Endothelial cell (in vitro differentiated cells): ENCODE measurements around the gene ALOX5AP. TPM values are rescaled to one million over a fixed set of nuclear protein-coding genes. Genes with fewer than 3 reads are reported as not detected.

Experiments
- DNase-seq: peaks from one replicate; pipeline ENCODE4 v3.0.0; 2021; ENCODE audit warnings: low spot score
- H3K27ac Mint-ChIP-seq: one replicate; pipeline ENCODE4 v1.8.0; 2021; ENCODE audit warnings: mixed read lengths, inconsistent platforms; ENCODE audit not compliant: unreplicated experiment
- H3K27me3 Mint-ChIP-seq: one replicate; pipeline ENCODE4 v1.8.0; 2021; ENCODE audit warnings: mild to moderate bottlenecking, moderate library complexity, mixed read lengths, inconsistent platforms; ENCODE audit not compliant: unreplicated experiment
- H3K36me3 Mint-ChIP-seq: one replicate; pipeline ENCODE4 v1.8.0; 2021; ENCODE audit warnings: mild to moderate bottlenecking, low read depth, mixed read lengths, inconsistent platforms; ENCODE audit not compliant: unreplicated experiment
- H3K4me1 Mint-ChIP-seq: one replicate; pipeline ENCODE4 v1.8.0; 2021; ENCODE audit warnings: mild to moderate bottlenecking, mixed read lengths, inconsistent platforms; ENCODE audit not compliant: unreplicated experiment
- H3K4me3 Mint-ChIP-seq: one replicate; pipeline ENCODE4 v1.8.0; 2021; ENCODE audit warnings: mild to moderate bottlenecking, mixed read lengths, inconsistent platforms; ENCODE audit not compliant: unreplicated experiment
- H3K9me3 Mint-ChIP-seq: one replicate; pipeline ENCODE4 v1.8.0; 2021; ENCODE audit warnings: mixed read lengths, inconsistent platforms; ENCODE audit not compliant: unreplicated experiment
- CTCF ChIP-seq: fragments of 200-600 bp; sonication (generic); IDR thresholded peaks from one replicate; pipeline ENCODE4 v1.5.0; 2021; ENCODE audit warnings: antibody characterized with exemption; ENCODE audit not compliant: unreplicated experiment
- total RNA-seq: library from RNA; stranded (reverse); fragmentation: NEBNext Ultra II Directional; extraction: Animal tissue kit (Norgen Biotek cat#: 25700); gene quantifications from one replicate; pipeline ENCODE4 v1.2.1, GENCODE V29; 2021; ENCODE audit not compliant: unreplicated experiment

The ALOX5AP gene
- total RNA-seq, 1 donor from 2014 or later: 1.9 TPM

GRCh38 chr13:30770929-30771328 lies 35.6 kb downstream of the ALOX5AP start:
- Mint-ChIP-seq H3K27me3 (peaks cover 3% of the 10 kb centered on the region), H3K9me3 (no peaks in the 10 kb centered on the region), H3K4me1 (peaks cover 9% of the 10 kb centered on the region), H3K36me3 (no peaks in the 10 kb centered on the region), H3K4me3 (no peak overlapping the region), H3K27ac (no peak overlapping the region)
- DNase-seq: no peak
- no peak for TF ChIP-seq CTCF

GRCh38 chr13:30773561-30773960 lies 38.2 kb downstream of the ALOX5AP start:
- Mint-ChIP-seq H3K27ac (no peak overlapping the region), H3K4me1 (peaks cover 9% of the 10 kb centered on the region), H3K36me3 (no peaks in the 10 kb centered on the region), H3K27me3 (peaks cover 2% of the 10 kb centered on the region), H3K4me3 (no peak overlapping the region), H3K9me3 (no peaks in the 10 kb centered on the region)
- DNase-seq: no peak
- no peak for TF ChIP-seq CTCF

- Mint-ChIP-seq H3K36me3 (no peaks in the 10 kb centered on the region), H3K27ac (no peak overlapping the region), H3K4me1 (peaks cover 9% of the 10 kb centered on the region), H3K27me3 (peaks cover 3% of the 10 kb centered on the region), H3K9me3 (no peaks in the 10 kb centered on the region), H3K4me3 (no peak overlapping the region)
- no peak for TF ChIP-seq CTCF
- no peak for DNase-seq
Measured at GRCh38 chr13:30774214-30774730, 38.9 kb downstream of the ALOX5AP start.

GRCh38 chr13:30776661-30777060 lies 41.3 kb downstream of the ALOX5AP start:
- peaks cover 9% of the 10 kb centered on the region for H3K4me1 Mint-ChIP-seq
- DNase-seq: no peak
- peaks cover 9% of the 10 kb centered on the region for H3K27me3 Mint-ChIP-seq
- no peak overlapping the region for H3K4me3 Mint-ChIP-seq
- TF ChIP-seq CTCF: no peak
- no peaks in the 10 kb centered on the region for H3K36me3 Mint-ChIP-seq
- H3K9me3 Mint-ChIP-seq: no peaks in the 10 kb centered on the region
- H3K27ac Mint-ChIP-seq: no peak overlapping the region

- H3K27me3 Mint-ChIP-seq: peaks cover 8% of the 10 kb centered on the region
- no peaks in the 10 kb centered on the region for H3K36me3 Mint-ChIP-seq
- H3K4me3 Mint-ChIP-seq: no peak overlapping the region
- DNase-seq: no peak
- no peak overlapping the region for H3K27ac Mint-ChIP-seq
- no peaks in the 10 kb centered on the region for H3K9me3 Mint-ChIP-seq
- peaks cover 2% of the 10 kb centered on the region for H3K4me1 Mint-ChIP-seq
- no peak for TF ChIP-seq CTCF
Measured at GRCh38 chr13:30779016-30779415, 43.7 kb downstream of the ALOX5AP start.
